ENCODE results near the gene MGAT3. TPM values are rescaled to one million over a fixed set of nuclear protein-coding genes. Genes with fewer than 3 reads are reported as not detected.

MGAT3 gene
- total RNA-seq, 4 donors from 2014 or later: 0.08 to 1.3 (median 0.62) TPM

- Histone ChIP-seq H3K9me3 (no peaks in the 10 kb centered on the region), H3K27me3 (peaks cover 0 to 7% (median 0%) of the 10 kb centered on the region in 4 donors), H3K36me3 (no peaks in the 10 kb centered on the region), H3K4me3 (no peak overlapping the region), H3K4me1 (peaks cover 20 to 87% (median 35%) of the 10 kb centered on the region in 3 donors), H3K27ac (no peak overlapping the region)
- DNase-seq: no peak
- WGBS, 2 donors: 40 to 63% methylated on average over 1 to 3 of the region's 6 CpGs
- TF ChIP-seq POLR2A (IDR thresholded peaks at IDR 0.05) (no peak), CTCF (IDR thresholded peaks at IDR 0.05) (no peak)
- intact Hi-C loops (cut with DNase I): no loop called here
Measured at GRCh38 chr22:39469326-39469680, 12.5 kb downstream of the MGAT3 start.

GRCh38 chr22:39469681-39470450 lies 13.1 kb downstream of the MGAT3 start:
- no peak for DNase-seq
- 47 to 48% methylated on average over 7 to 10 of the region's 26 CpGs for WGBS, 2 donors
- Histone ChIP-seq H3K4me1 (peaks cover 20 to 88% (median 40%) of the 10 kb centered on the region in 3 donors), H3K27ac (peak overlapping the region in 3 of 4 donors; percentile 67 to 70 (median 68)), H3K27me3 (peaks cover 0 to 7% (median 0%) of the 10 kb centered on the region in 4 donors), H3K9me3 (no peaks in the 10 kb centered on the region), H3K4me3 (no peak overlapping the region), H3K36me3 (no peaks in the 10 kb centered on the region)
- TF ChIP-seq POLR2A (IDR thresholded peaks at IDR 0.05): no peak
- TF ChIP-seq CTCF (IDR thresholded peaks at IDR 0.05): no peak
- intact Hi-C loops (cut with DNase I): no loop called here

GRCh38 chr22:39470451-39471291 lies 13.9 kb downstream of the MGAT3 start:
- Histone ChIP-seq H3K9me3 (no peaks in the 10 kb centered on the region), H3K36me3 (no peaks in the 10 kb centered on the region), H3K4me1 (peaks cover 20 to 93% (median 40%) of the 10 kb centered on the region in 3 donors), H3K4me3 (no peak overlapping the region), H3K27ac (peak overlapping the region in 3 of 4 donors; percentile 67 to 70 (median 68)), H3K27me3 (peaks cover 0 to 7% (median 0%) of the 10 kb centered on the region in 4 donors)
- TF ChIP-seq POLR2A (IDR thresholded peaks at IDR 0.05) (no peak), CTCF (IDR thresholded peaks at IDR 0.05) (no peak)
- DNase-seq: no peak
- 64 to 67% methylated on average over 7 to 9 of the region's 16 CpGs for WGBS, 2 donors
- intact Hi-C loops (cut with DNase I): no loop called here

- H3K4me3 ChIP-seq: no peak overlapping the region
- intact Hi-C loops (cut with DNase I): no loop called here
Measured at GRCh38 chr22:39471381-39472141, 14.7 kb downstream of the MGAT3 start.

More at GRCh38 chr22:39471381-39472141, 14.7 kb downstream of the MGAT3 start:
- TF ChIP-seq CTCF (IDR thresholded peaks at IDR 0.05): no peak
- no peak for TF ChIP-seq POLR2A (IDR thresholded peaks at IDR 0.05)
- Histone ChIP-seq H3K9me3 (no peaks in the 10 kb centered on the region), H3K27ac (peak overlapping the region in 3 of 4 donors; percentile 67 to 70 (median 68)), H3K27me3 (peaks cover 0 to 7% (median 0%) of the 10 kb centered on the region in 4 donors), H3K4me1 (peaks cover 20 to 85% (median 39%) of the 10 kb centered on the region in 3 donors), H3K36me3 (no peaks in the 10 kb centered on the region)
- no peak for DNase-seq
- WGBS, 2 donors: 21 to 35% methylated on average over 3 to 13 of the region's 13 CpGs
